HG03571 (cell line): Measurements from ENCODE around the gene ALPI.

Experiments
- ATAC-seq: cut with Tn5 transposase; IDR thresholded peaks from one replicate; pipeline ENCODE4 v1.9.1; 2021; ENCODE audit not compliant: unreplicated experiment

The ALPI gene

GRCh38 chr2:232483923-232484627 lies 28.1 kb downstream of the ALPI start:
- ATAC-seq: no peak

GRCh38 chr2:232484628-232485347 lies 28.8 kb downstream of the ALPI start:
- no peak for ATAC-seq

- ATAC-seq: no peak
These were observed 29.4 kb downstream of the ALPI start for GRCh38 chr2:232485348-232485756.

- ATAC-seq: no peak
These were observed 30.0 kb downstream of the ALPI start for GRCh38 chr2:232485757-232486557.

GRCh38 chr2:232486558-232487384 lies 30.8 kb downstream of the ALPI start:
- no peak for ATAC-seq

GRCh38 chr2:232487385-232488096 lies 31.6 kb downstream of the ALPI start, which contains the start of gene ECEL1:
Gene ECEL1 (minus strand): TSS chr2:232487834. CDS start chr2:232486653, 1,181 bp downstream.
- no peak for ATAC-seq

GRCh38 chr2:232488097-232488711 lies 32.3 kb downstream of the ALPI start:
- no peak for ATAC-seq

- ATAC-seq: no peak
These were observed 32.9 kb downstream of the ALPI start for GRCh38 chr2:232488721-232489300.

- ATAC-seq: no peak
These were observed 33.7 kb downstream of the ALPI start for GRCh38 chr2:232489516-232490220.

- ATAC-seq: no peak
These were observed 34.5 kb downstream of the ALPI start for GRCh38 chr2:232490221-232491138.

- no peak for ATAC-seq
These were observed 35.3 kb downstream of the ALPI start for GRCh38 chr2:232491139-232491780.

GRCh38 chr2:232492236-232492848 lies 36.4 kb downstream of the ALPI start:
- ATAC-seq: no peak

GRCh38 chr2:232492963-232493700 lies 37.2 kb downstream of the ALPI start:
- no peak for ATAC-seq

- ATAC-seq: no peak
These were observed 37.9 kb downstream of the ALPI start for GRCh38 chr2:232493701-232494474.

- no peak for ATAC-seq
These were observed 38.6 kb downstream of the ALPI start for GRCh38 chr2:232494542-232494941.
